Uterus (tissue), 2 donors: ENCODE results near the gene SRGN.

Source experiments
- CTCF ChIP-seq, 4 experiments: fragments of 200-600 bp in 2 of 4; fragments of 450-650 bp in 2 of 4; sonication (generic) in 2 of 4; IDR thresholded peaks; one replicate each; pipeline ENCODE4 v1.5.1; 2016 to 2019; ENCODE audit warnings: antibody characterized with exemption in 4 of 4, mild to moderate bottlenecking in 2 of 4, moderate library complexity in 1 of 4
- POLR2A ChIP-seq, 2 donors: fragments of 450-650 bp; IDR thresholded peaks; one replicate each; pipeline ENCODE4 v1.6.1; 2016; ENCODE audit warnings: antibody characterized with exemption in 2 of 2, mild to moderate bottlenecking in 1 of 2, moderate library complexity in 1 of 2

DNA sequence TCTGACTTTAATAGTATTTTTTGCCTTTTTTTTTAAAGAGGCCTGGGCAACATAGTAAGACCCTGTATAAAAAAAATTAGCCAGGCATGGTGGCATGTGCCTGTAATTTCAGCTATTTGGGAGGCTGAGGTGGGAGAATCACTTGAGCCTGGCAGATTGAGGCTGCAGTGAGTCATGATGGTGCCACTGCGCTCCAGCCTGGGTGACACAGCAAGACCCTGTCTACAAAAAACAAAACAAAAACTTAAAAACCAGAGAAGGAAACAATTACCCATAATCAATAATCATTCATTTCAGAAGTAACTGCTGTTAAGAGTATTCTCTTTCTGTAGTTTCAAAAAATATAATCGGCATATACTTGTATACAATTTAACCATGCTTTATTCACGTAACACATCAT is 64.1 kb downstream of the SRGN start:
- no peak for TF ChIP-seq CTCF (IDR thresholded peaks at IDR 0.05)
- TF ChIP-seq POLR2A (IDR thresholded peaks at IDR 0.05): no peak
